HCEC 1CT (cell line): Measurements from ENCODE around the gene SUCLA2.

Source experiments
- DNase-seq: peaks from one replicate; pipeline ENCODE4 v3.0.0-alpha.2; 2017

SUCLA2 gene

GRCh38 chr13:47898080-47898479, 103.0 kb downstream of the SUCLA2 start:
- DNase-seq: no peak

GRCh38 chr13:47897411-47898050, 103.5 kb downstream of the SUCLA2 start:
- no peak for DNase-seq

- no peak for DNase-seq
Measured at GRCh38 chr13:47896546-47896945, 104.5 kb downstream of the SUCLA2 start.

GRCh38 chr13:47896111-47896510, 105.0 kb downstream of the SUCLA2 start:
- no peak for DNase-seq

- no peak for DNase-seq
Measured at GRCh38 chr13:47893527-47893926, 107.5 kb downstream of the SUCLA2 start.
